ENCODE measurements around the gene ASB2. TPM values are rescaled to one million over a fixed set of nuclear protein-coding genes. Genes with fewer than 3 reads are reported as not detected.

ASB2 gene
- total and polyA plus RNA-seq, 2 of the 13 experiments (the other 11 are each of a cell fraction or from before 2014, with no cell fraction given), result 0.82 to 4.1 TPM

DNA sequence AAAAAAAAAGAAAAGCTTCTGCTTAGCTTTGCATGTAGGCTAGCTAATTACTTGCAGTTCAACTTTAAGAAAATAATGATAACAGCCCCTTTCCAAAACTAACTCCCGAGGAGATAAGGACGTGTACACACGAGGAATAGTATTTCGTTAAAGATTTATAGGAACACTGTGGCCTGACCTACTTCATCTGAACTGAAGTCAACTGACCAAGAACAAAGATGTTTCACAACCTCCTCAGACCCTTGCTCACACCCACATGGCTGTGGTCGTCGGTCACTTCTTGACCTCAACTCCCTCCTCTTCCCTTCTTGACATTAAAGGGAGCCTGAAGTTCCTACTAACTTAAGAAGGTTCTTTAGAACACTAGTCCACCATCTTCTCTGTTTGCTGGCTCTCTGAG is 74.6 kb downstream of the ASB2 start (continued):
- TF ChIP-seq HNRNPLL (IDR thresholded peaks at IDR 0.05; ENCODE audit: low read depth, low read length, poor library complexity, severe bottlenecking) (no peak), NCOA5 (CRISPR knock-in tag; IDR thresholded peaks at IDR 0.05) (no peak), SMARCE1 (IDR thresholded peaks at IDR 0.05; ENCODE audit: borderline replicate concordance) (no peak), NFYB (CRISPR knock-in tag; IDR thresholded peaks at IDR 0.05) (no peak), ZNF652 (CRISPR knock-in tag; IDR thresholded peaks at IDR 0.05; ENCODE audit: borderline replicate concordance, low read depth) (no peak), HMG20A (CRISPR knock-in tag; IDR thresholded peaks at IDR 0.05; ENCODE audit: borderline replicate concordance) (peak; percentile 24; the same call in 1 of the 2 replicates), KLF9 (CRISPR knock-in tag; IDR thresholded peaks at IDR 0.05; ENCODE audit: low read depth) (no peak), SRSF1 (optimal IDR thresholded peaks at IDR 0.05; ENCODE audit: low read depth, low read length) (no peak), BORCS8-MEF2B (CRISPR knock-in tag; IDR thresholded peaks at IDR 0.05) (no peak), SOX13 (IDR thresholded peaks at IDR 0.05) (no peak), SOX13 (CRISPR knock-in tag; conservative IDR thresholded peaks at IDR 0.05 in 1 of 2, IDR thresholded peaks at IDR 0.05 in 1 of 2) (peak in 1 of 2 experiments; percentile 7; a peak in 1 of 4 replicates), ZNF33B (CRISPR knock-in tag; IDR thresholded peaks at IDR 0.05) (no peak), ZNF253 (CRISPR knock-in tag; IDR thresholded peaks at IDR 0.05; ENCODE audit: borderline replicate concordance) (no peak), ZNF20 (CRISPR knock-in tag; IDR thresholded peaks at IDR 0.05) (no peak), ZNF382 (CRISPR knock-in tag; IDR thresholded peaks at IDR 0.05; ENCODE audit: borderline replicate concordance) (no peak), FOXA1 (IDR thresholded peaks at IDR 0.05) (no peak), FOXA1 (CRISPR knock-in tag; IDR thresholded peaks at IDR 0.05) (0 out of 2 replicates have a peak, but pooled peaks have one; percentile 10), ZNF550 (CRISPR knock-in tag; IDR thresholded peaks at IDR 0.05; ENCODE audit: borderline replicate concordance) (no peak), EZH2 (conservative IDR thresholded peaks at IDR 0.05; ENCODE audit: low read depth, low read length) (no peak), ZNF207 (IDR thresholded peaks at IDR 0.05; ENCODE audit: borderline replicate concordance) (no peak), FOXA3 (CRISPR knock-in tag; IDR thresholded peaks at IDR 0.05) (0 out of 2 replicates have a peak, but pooled peaks have one; percentile 12), KDM6A (CRISPR knock-in tag; IDR thresholded peaks at IDR 0.05; ENCODE audit: low read depth) (no peak), REXO4 (CRISPR knock-in tag; IDR thresholded peaks at IDR 0.05; ENCODE audit: borderline replicate concordance) (no peak)
- TF ChIP-seq, protein P1, sequence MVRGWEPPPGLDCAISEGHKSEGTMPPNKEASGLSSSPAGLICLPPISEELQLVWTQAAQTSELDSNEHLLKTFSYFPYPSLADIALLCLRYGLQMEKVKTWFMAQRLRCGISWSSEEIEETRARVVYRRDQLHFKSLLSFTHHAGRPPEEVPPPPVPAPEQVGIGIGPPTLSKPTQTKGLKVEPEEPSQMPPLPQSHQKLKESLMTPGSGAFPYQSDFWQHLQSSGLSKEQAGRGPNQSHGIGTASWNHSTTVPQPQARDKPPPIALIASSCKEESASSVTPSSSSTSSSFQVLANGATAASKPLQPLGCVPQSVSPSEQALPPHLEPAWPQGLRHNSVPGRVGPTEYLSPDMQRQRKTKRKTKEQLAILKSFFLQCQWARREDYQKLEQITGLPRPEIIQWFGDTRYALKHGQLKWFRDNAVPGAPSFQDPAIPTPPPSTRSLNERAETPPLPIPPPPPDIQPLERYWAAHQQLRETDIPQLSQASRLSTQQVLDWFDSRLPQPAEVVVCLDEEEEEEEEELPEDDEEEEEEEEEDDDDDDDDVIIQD (CRISPR knock-in tag; IDR thresholded peaks at IDR 0.05; ENCODE audit: low read depth), result no peak
- TF ChIP-seq, protein P2, sequence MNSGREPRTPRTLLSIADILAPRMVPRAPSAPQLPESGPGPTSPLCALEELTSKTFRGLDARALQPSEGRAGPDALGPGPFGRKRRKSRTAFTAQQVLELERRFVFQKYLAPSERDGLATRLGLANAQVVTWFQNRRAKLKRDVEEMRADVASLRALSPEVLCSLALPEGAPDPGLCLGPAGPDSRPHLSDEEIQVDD (CRISPR knock-in tag; IDR thresholded peaks at IDR 0.05; ENCODE audit: borderline replicate concordance), result no peak
- TF ChIP-seq, protein P3, sequence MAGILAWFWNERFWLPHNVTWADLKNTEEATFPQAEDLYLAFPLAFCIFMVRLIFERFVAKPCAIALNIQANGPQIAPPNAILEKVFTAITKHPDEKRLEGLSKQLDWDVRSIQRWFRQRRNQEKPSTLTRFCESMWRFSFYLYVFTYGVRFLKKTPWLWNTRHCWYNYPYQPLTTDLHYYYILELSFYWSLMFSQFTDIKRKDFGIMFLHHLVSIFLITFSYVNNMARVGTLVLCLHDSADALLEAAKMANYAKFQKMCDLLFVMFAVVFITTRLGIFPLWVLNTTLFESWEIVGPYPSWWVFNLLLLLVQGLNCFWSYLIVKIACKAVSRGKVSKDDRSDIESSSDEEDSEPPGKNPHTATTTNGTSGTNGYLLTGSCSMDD (CRISPR knock-in tag; IDR thresholded peaks at IDR 0.05), result no peak
- TF ChIP-seq, protein P4, sequence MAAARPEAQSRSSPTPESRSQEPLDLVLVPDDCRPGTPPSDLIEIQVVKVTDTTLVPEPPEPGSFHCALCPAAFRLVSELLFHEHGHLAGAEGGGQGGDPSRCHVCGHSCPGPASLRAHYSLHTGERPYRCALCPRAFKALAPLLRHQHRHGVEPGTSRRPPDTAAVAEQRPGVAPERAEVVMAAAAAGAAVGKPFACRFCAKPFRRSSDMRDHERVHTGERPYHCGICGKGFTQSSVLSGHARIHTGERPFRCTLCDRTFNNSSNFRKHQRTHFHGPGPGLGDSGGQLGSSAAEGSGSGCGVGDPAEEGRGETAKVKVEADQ (CRISPR knock-in tag; IDR thresholded peaks at IDR 0.05; ENCODE audit: borderline replicate concordance), result no peak
